HK-2 (cell line): ENCODE results near the gene UAP1L1.

Experiments
- DNase-seq: peaks from one replicate; pipeline ENCODE4 v3.0.0-alpha.2; 2018; ENCODE audit not compliant: unreplicated experiment

The UAP1L1 gene

GRCh38 chr9:137097761-137098462 is 20.6 kb downstream of the UAP1L1 start:
- DNase-seq, result no peak

GRCh38 chr9:137099231-137099630 is 21.9 kb downstream of the UAP1L1 start:
- DNase-seq, result no peak

- DNase-seq, result no peak
These were observed 26.1 kb downstream of the UAP1L1 start for GRCh38 chr9:137103206-137103999.

GRCh38 chr9:137105814-137106661 is 28.7 kb downstream of the UAP1L1 start:
- no peak for DNase-seq

- no peak for DNase-seq
These were observed 29.4 kb downstream of the UAP1L1 start for GRCh38 chr9:137106662-137107250.

- no peak for DNase-seq
These were observed 30.1 kb downstream of the UAP1L1 start for GRCh38 chr9:137107312-137107921.

- DNase-seq, result no peak
These were observed 30.7 kb downstream of the UAP1L1 start for GRCh38 chr9:137107982-137108381.

- no peak for DNase-seq
These were observed 31.4 kb downstream of the UAP1L1 start for GRCh38 chr9:137108608-137109249.

- no peak for DNase-seq
These were observed 32.2 kb downstream of the UAP1L1 start for GRCh38 chr9:137109250-137110146.

GRCh38 chr9:137110147-137110910 is 33.0 kb downstream of the UAP1L1 start:
- no peak for DNase-seq

GRCh38 chr9:137110911-137111787 is 33.8 kb downstream of the UAP1L1 start:
- no peak for DNase-seq

- no peak for DNase-seq
These were observed 34.7 kb downstream of the UAP1L1 start for GRCh38 chr9:137111788-137112563.

GRCh38 chr9:137112564-137113384 is 35.5 kb downstream of the UAP1L1 start:
- no peak for DNase-seq

GRCh38 chr9:137113385-137114159 is 36.3 kb downstream of the UAP1L1 start:
- DNase-seq, result no peak

GRCh38 chr9:137114220-137114612 is 36.9 kb downstream of the UAP1L1 start:
- DNase-seq, result no peak
